Midbrain (tissue), 1 donor: Measurements from ENCODE around the gene GPX6.
"Not testable (repeated sequence)": the region's sequence is repeated elsewhere in the genome, so short reads cannot be mapped to it uniquely, and the experiment has no call there.

Experiments used
- DNase-seq: peaks from one replicate; lab custom pipeline; 2025; lab: John Stamatoyannopoulos, UW

GPX6 gene, protein sequence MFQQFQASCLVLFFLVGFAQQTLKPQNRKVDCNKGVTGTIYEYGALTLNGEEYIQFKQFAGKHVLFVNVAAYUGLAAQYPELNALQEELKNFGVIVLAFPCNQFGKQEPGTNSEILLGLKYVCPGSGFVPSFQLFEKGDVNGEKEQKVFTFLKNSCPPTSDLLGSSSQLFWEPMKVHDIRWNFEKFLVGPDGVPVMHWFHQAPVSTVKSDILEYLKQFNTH

DNA sequence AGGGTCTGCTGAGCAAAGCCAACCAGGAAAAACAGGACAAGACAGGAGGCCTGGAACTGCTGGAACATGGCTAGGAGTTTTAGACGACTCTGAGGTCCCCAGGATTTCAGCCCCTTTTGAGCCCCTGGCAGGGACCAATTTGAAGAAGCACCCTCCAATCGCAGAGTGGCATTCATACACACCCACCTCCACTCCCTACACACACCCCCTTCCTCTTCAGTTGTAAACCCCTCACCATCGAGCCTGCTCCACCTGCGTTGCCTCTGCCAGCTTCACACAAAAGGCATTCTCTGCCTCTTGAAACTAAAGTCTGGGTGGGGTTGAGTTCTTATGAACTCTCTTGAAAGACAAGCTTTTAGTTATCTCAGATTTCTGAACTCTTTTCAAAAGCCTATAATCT, at the start of gene GPX6:
Gene GPX6 (minus strand): TSS at position 118 of the 400 bp plus-strand sequence. CDS start 50 bp downstream, at position 68.
- no peak for DNase-seq

DNA sequence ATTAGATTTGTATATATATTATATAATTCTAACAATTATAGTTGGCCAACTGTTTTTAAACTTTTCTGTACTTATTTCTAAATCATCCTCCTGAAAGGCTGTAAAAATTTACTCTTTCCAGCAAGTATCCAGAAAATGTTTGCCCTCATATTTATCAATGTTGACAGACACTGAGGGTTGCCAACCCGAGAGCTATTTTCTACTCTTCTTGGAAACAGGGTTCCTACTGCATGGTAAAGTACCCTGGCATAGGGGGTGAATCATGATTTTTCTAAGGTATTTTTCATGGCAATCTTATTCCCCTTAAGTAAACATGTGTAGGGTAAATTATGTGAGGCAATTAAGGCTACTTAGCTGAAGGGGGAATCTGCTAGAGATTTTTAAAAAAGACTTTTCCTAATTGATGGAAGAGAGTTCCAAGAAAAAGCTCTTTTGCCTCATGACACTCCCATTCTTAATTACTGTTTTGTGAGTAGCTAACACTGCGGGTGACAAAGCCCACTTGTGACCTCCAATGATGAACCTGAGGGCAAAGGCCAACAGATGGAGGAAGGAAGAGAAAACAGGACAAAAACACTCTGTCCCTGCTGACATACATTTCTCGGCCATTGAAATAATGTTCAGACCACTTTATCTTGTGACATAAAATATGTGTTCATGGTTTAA, 48.0 kb upstream of the GPX6 start:
- DNase-seq: no peak

DNA sequence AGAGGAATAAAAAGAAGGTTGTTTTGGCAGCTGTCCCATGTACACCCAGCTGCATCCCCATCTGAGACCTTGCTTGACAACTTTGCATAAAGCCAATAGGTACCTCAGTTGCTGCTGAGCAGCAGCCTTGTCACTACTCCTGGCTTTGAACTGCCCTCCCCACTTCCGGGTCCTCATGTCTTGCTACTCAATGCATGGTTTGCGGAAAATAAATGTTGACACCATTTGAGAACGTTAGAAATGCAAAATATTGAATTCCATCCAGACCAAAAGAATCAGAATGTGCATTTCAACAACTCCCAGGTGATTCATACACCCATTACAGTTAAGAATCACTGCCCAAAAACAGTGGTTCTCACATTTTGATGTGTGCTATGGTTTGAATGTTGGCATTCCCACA, 43.0 kb upstream of the GPX6 start:
- no peak for DNase-seq

DNA sequence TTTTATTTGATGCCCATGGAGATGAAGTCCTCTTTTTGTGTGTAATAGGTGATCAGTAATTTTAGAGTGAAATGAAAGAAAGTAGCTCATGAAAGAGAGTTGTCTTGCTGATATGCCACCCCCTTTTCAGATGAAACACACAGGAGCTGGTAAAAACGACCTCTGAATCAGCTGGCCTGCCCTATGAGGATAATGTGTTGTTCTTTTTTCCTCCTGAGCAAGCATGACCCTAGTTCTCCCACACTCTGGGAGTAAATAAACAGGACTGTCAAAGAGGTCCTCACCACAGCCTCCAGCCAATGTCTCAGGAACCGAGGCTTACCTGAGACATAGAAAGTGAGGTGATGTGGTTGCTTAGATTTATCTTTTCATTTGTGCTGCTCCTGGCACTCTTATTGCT, 39.5 kb upstream of the GPX6 start:
- no peak for DNase-seq

DNA sequence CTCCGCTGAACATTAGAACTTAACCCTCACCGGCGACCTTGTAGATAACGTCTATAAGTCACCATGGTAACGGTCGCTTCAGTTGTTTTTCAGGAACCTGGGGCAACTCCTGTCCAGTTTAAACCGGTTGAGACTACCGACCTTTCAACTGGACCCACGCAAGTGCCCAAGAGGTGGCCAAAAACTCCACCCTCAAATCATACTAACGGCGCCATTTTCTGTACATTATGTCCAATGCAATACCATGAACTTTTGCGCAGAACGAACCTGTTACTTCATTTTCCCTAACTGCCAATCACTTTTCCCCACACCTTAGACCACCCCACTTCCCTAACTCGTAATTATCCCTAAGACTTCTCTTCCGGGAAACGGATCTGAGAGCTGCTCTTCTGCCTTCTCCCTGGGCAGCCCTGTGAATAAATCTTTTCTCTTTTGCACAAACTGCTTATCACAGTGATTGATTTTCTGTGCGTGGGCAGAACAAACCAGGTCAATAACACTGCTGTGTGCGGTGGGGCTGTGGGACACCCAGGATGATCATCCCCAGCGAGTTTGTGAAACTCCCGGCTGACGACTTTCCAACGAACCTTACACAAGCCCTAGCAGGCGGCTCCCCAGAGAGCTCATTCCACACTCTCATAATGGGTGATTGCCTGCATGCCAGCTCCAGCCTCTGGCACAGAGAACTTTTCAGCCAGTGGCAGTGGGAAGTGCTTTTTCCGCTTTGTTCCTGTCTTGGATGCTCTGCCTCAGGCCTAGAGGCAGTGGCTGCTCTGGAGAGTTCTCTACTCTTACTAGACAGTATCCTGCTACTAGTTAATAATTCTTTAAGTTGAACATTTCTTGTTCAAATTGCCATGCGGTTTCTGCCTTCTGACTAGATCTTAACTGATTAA, 38.6 kb upstream of the GPX6 start:
- no peak for DNase-seq

DNA sequence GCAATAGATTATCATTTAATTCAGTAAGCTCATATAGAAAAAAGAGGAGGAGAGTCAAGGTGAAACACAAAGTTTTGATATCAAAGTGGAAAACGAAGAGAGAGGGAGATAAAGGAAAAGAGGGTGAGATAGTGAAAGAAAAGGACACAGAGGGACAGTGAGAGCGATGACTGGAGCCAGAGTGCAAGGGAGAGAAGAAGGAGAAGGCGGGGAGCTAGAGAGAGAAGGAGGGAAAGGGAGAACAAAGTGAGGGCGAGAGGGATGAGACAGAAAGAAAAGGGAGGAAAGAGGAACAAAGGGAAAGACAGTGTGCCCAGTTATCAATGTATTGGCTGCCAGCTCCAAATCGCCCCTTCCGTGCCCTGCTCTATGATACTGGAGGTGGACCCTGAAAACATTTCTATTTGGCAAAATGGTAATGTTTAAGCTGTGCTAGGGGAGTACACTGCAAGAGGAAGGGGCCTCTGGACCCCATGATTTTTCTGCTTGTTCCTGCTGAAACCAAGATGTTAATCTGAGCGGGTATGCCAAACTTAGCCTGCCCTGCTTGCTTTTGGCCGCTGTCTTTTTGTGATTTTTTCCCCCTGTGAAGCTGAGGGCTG, 37.9 kb upstream of the GPX6 start:
- DNase-seq: no peak

DNA sequence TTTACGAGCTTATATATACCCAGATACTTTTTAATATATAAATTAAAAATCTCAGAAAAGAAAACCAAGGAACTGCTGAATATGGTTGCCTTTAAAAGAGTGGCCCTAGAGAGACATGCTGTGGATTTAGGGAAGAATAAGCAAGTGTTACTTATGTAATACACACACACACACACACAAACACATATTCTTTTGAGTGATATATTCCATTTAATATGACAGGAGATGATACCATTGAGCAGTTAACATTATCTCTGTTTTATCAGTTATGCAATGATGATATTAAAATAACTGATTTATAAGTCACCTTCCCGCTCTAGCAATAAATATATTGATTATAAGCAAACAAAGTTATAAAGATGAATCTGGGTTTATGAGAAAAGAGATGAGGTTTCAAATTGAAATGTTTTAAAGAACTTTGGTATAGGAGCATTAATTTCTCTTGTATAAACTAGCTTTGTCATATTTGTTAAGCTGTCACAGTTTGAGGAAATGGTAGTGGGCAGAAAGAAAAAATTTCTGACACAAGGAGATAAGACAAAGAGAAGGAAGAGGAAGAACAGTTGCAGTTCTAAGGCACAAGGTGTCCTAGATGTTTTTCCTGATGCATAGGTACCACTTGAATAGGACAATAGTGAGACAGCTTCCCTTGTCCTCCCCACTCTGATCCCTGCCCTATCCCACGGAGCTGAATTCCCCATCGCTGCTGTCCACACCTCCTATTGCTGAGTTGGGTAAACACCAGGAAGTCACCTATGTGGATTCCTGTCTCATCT, 36.5 kb upstream of the GPX6 start:
- no peak for DNase-seq

DNA sequence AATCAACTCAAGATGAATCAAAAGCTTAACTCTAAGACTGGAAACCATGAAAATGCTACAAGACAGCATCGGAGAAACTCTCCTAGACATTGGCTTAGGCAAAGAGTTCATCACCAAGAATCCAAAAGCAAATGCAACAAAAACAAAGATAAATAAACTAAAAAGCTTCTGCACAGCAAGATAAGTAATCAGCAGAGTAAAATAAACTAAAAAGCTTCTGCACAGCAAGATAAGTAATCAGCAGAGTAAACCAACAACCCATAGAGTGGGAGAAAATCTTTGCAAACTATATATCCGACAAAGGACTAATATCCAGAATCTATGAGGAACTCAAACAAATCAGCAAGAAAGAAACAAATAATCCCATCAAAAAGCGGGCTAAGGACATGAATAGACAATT, 31.4 kb upstream of the GPX6 start:
- not testable (repeated sequence) for DNase-seq

DNA sequence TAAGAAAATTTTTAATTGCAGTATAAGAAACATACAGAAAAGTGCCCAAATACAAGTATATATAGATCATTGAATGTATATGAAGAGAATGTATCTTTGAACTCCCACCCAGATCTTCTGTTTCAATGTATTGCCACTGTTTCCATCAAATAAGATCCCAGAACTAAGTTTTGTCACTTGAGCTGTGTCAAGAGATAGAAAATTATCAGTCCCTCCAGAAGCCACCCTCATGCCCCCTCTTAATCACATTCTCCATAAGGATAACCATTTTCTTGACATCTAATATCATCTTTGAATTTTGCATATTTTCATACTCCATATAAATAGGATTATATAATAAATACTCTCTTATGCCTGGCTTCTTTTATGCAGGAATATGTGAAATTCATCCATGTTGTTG, 30.4 kb upstream of the GPX6 start:
- no peak for DNase-seq

DNA sequence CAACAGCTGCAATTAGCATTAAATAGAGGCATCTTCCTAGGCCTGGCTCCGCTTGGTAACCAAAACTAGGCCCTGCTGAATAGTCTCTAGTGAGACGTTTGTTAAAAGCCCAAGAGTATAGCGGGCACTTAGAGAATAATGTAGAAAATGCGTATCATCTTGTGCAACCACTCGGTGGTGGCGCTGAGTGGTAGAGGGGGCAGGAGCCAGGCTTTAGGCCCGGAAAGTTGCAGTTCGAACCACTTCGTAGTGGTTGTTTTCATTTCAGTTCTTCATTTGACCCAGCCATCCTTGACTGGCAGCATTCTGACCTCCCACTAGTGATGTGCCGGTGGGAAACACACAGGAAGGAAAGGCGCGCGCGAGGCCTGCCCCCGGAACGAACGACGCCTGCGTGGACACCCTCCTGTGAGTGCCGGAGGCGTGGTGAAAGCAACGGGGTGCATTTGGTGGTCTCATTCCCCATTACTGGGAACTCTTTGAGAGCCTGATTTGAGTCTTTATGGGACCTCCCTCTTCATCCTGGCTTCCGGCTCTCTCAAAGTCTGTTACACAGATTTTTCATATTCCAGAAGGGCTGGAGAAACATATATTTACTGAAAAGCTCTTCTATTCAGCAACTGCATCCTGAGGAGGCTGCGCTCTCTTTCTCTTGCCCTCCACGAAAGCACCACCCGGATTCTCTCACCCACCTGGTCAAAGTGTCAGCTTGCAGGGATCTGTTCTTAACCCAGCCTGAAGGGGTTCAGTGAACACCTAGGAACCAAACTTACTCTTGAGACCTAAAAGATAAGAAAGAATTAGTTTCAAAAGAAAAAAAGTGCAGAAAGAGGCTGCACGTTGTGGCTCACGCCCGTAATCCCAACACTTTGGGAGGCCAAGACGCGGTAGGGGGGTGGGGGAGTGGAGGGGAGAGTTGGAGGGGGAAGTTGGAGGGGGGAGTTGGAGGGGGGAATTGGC, 28.3 kb upstream of the GPX6 start:
- no peak for DNase-seq

DNA sequence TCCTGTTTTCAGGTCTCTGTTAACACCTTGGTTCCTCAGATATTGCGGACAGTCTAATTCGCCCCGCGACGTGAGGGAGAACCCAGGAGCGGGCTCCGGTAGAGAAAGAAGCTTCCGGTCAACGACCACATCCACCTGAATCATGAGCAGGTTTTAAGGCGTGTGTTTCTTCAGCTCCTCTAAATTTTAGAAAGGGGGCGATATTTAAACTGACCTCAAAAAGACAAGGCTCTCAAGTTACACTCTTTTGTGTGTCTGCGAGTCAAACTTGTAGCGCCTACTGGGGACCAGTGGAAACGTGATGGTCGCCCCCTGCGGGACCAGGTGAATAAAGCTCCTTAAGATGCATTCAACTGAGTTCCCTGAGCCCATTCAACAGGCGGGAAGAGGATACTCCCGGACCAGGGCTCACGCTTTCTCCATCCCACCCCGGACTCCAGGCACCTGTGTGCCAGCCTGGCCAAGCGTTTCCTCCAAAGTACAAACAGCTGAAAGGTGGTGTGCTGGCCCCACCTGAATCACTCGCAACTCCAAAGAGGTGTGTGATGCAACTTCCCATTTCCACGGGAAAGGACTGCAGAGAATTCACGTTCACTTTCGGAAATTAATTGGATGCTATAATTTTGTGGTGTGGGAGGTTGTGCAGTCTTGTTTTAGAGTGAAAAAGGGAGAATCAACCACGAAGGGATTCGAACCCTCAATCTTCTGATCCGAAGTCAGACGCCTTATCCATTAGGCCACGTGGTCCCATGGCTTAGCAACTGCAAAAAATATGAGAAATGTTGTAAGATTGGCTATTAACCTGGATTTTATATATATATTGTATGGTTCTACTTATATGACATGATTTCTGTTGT, 27.1 kb upstream of the GPX6 start:
- DNase-seq: peak; percentile 25

DNA sequence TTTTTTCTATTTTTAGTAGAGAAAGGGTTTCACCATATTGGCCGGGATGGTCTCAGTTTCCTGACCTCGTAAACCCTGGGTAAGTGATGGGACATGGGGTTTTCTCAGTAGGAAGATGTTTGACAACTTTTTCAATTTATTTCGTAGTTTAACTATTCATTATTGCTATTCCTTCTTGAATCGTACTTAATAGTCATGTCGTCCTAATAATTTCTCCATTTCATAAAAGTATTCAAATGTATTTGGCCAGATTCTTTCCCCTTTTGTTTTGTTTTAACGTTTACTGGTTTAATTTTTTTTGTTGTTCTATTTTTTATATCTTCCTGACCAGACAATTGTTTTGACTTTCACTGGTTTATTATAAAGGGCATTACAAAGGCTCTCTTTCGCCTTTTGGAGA, 26.4 kb upstream of the GPX6 start:
- no peak for DNase-seq

DNA sequence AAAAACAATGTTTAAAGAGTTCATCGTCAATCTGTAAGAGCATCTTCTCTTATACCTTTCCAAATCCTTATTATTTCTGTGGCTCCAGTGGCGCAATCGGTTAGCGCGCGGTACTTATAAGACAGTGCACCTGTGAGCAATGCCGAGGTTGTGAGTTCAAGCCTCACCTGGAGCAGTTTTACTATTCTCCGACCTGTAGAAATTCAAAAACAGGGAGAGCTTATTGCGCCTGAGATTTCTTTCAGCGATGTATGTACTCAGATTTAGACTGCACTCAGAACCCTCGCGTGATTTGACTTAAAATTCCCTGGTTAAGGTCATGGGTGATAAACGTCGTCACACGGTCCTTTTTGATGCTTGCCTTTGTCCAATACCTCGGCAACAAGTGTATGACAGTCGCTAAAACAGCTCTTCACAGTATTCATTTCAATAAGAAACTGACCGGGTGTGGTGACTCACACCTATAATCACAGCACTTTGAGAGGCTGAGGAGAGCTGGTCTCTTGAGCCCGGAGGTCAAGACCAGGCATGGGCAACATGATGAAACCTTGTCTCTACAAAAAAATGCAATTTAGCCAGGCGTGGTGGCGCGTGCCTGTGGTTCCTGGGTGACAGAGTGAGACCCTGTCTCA, 22.0 kb upstream of the GPX6 start:
- DNase-seq: no peak

DNA sequence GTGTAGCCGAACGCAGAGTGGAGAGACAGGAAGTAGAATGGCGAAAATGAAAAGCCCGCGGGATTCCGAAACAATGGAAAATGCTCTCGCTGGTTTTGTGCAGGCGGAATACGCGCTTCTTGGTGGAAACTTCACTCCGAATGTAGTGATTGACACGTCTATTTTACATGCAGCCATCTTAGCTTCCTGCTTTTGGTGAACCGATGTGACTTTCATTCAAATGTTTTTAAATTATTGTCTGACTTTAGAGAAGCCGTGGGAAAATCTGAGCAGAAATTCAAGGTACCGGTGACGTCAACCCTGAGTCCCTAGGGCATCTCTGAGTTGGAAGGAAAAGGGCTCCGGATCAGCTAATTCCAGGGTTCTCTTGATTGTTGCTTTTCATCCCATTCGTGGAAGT, 21.5 kb upstream of the GPX6 start:
- no peak for DNase-seq

DNA sequence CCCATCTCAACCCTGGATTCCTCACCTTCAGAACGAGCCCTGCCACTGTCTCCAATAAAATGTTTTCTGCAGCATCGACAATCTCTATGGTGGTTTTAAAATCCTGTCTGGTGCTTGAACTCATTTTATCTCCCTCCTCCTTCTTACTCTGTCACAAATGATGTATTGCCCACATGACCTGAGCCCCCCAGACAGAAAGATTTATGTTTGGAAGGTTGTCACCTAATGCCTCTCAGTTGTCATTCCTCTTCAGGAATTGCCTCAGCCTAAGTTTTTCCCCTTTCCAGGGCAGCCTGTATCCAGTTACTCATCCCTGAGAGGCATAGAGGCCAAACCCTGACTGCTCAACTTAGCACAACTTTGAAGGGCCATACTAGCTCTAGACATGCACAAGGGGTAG, 19.3 kb upstream of the GPX6 start:
- DNase-seq: no peak

DNA sequence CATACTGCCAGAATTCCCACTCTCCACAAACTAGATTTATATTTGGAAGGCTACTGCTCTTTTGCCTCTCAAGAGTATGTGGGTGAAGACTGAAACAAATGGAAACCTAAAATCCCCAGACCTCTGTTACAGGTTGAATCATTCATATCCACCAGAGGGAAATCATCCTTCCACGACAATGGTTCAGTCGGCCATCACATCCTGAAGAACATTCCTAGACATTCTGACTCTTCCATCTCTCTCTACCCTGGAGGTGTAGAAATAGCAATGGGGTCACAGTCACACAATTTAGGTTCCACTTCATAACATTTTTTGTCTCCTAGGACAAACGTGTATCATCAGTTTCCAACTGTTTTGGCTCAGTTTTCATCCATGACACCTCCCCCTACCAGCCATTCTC, 18.7 kb upstream of the GPX6 start:
- no peak for DNase-seq

DNA sequence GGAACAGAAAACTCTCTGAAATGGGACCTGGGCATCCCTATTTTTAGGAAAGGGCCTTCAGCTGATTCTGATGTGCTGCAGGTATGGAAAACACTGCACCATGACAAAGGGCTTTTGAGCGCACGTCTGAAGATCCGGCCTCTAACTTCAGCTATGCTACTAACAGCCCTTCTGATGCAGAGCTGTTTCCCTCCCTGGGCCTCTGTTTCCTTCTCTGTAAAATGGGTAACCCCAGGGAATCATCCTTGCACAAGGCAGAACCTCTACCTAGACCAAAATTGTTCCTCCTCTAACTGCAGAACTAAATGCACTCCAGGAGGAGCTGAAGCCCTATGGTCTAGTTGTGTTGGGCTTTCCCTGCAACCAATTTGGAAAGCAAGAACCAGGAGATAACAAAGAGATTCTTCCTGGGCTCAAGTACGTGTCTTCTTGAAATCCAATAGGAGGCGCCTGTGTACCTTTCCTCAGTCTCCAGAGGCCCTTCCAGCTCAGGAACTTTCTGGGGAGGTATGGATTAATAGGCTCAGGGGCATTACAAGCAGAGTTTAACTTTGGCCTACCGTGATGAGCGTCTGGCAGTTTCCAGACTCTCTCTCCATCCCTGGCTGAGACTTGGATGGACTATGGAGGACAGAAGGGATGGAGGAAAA, 16.0 kb upstream of the GPX6 start:
- no peak for DNase-seq

DNA sequence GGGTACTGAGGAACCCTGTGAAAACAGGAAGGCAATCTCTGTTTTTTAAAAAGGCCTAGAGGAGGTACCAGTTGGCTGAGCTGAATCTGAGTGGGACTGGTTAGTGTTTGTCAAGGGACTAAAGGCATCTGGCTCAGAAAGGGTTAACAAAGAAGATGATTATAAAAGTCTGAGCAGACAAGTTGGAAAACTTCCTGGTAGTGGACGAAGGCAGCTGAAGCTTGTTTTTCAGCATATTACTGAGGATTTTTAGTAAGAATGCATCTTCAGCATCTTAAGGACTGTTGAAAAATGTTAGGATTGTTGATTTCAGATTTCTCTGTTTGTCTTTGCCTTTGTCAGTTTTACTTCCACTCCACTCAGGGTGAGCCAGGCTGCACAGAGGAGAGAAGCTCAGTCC, 15.2 kb upstream of the GPX6 start:
- DNase-seq: no peak
